SK-N-SH treated with all-trans-retinoic acid at 6 μM for 48 hours (cell line): ENCODE data around the gene GPR176.

Source experiments
- ARNTL ChIP-seq: fragments of 450-650 bp; formaldehyde crosslinking; IDR thresholded peaks from 2 replicates; pipeline ENCODE4 v1.5.0; 2020; ENCODE audit warnings: low read depth, mild to moderate bottlenecking, moderate library complexity, borderline replicate concordance
- OSR1 ChIP-seq: fragments of 250-450 bp; sonication (Bioruptor Pico); IDR thresholded peaks from 2 replicates; pipeline ENCODE4 v1.8.0; 2022; ENCODE audit warnings: moderate library complexity, mild to moderate bottlenecking, inconsistent platforms
- PPARA ChIP-seq: fragments of 250-450 bp; sonication (Bioruptor Pico); IDR thresholded peaks from 2 replicates; pipeline ENCODE4 v1.5.0; 2020; ENCODE audit warnings: mild to moderate bottlenecking, borderline replicate concordance
- RARB ChIP-seq: fragments of 250-450 bp; sonication (Bioruptor Pico); IDR thresholded peaks from 2 replicates; pipeline ENCODE4 v1.8.0; 2021; ENCODE audit warnings: mild to moderate bottlenecking, moderate library complexity
- SNAI2 ChIP-seq: fragments of 250-450 bp; sonication (Bioruptor Pico); IDR thresholded peaks from 2 replicates; pipeline ENCODE4 v1.5.0; 2020; ENCODE audit warnings: mild to moderate bottlenecking, moderate library complexity
- ZFP30 ChIP-seq: fragments of 450-650 bp; formaldehyde crosslinking; IDR thresholded peaks from 2 replicates; pipeline ENCODE4 v1.5.0; 2022; ENCODE audit warnings: mild to moderate bottlenecking, moderate library complexity
- ZNF70 ChIP-seq: fragments of 450-650 bp; formaldehyde crosslinking; IDR thresholded peaks from 2 replicates; pipeline ENCODE4 v1.5.0; 2020; ENCODE audit warnings: mild to moderate bottlenecking, moderate library complexity

DNA sequence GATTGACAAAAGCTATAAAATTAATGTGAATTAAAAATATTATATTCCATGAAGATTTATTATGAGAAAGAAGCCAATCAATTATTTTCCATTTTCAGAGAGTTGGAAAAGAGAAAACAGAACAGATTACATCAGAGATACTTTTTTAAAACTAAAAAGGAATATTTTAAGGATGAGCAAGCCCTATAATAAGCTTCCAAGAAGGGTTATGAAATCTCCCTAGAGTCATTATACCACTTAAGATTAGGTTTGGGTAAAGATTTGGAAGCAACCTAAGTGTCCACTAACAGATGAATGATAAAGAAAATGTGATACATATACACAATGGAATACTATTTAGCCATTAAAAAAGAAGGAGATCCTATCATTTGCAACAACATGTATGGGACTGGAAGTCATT lies 85.8 kb downstream of the GPR176 start:
- TF ChIP-seq ZFP30 (CRISPR knock-in tag): no peak
- no peak for TF ChIP-seq ARNTL (CRISPR knock-in tag)
- TF ChIP-seq OSR1 (CRISPR knock-in tag): no peak
- TF ChIP-seq SNAI2 (CRISPR knock-in tag): no peak
- TF ChIP-seq ZNF70: no peak
- TF ChIP-seq RARB: no peak
- no peak for TF ChIP-seq PPARA (CRISPR knock-in tag)
